Astrocyte (in vitro differentiated cells and primary cell): ENCODE data around the gene ARHGAP6. TPM values are rescaled to one million over a fixed set of nuclear protein-coding genes. Genes with fewer than 3 reads are reported as not detected.

Experiments used
- DNase-seq: peaks from one replicate; pipeline ENCODE4 v3.0.0-alpha.2; 2010; ENCODE audit warnings: low read depth
- FAIRE-seq: peaks from 2 replicates; lab custom pipeline; 2011; peaks lifted over from hg19 to GRCh38; lab: Jason Lieb, UNC
- H2AFZ ChIP-seq: 2 replicates; pipeline ENCODE4 v1.6.0; 2012; ENCODE audit warnings: low read depth, low read length, inconsistent platforms
- H3K27ac ChIP-seq: 2 replicates; pipeline ENCODE4 v1.5.1; 2011; ENCODE audit warnings: low read depth, low read length, inconsistent platforms
- H3K27me3 ChIP-seq: 2 replicates; pipeline ENCODE4 v1.6.0; 2011; ENCODE audit warnings: low read length, inconsistent platforms; ENCODE audit not compliant: insufficient read depth
- H3K36me3 ChIP-seq: 2 replicates; pipeline ENCODE4 v1.5.1; 2011; ENCODE audit warnings: low read length, inconsistent platforms; ENCODE audit not compliant: insufficient read depth
- H3K4me1 ChIP-seq: 2 replicates; pipeline ENCODE4 v1.5.1; 2011; ENCODE audit warnings: low read length, inconsistent platforms; ENCODE audit not compliant: insufficient read depth
- H3K4me2 ChIP-seq: 2 replicates; pipeline ENCODE4 v1.6.0; 2012; ENCODE audit warnings: low read length, inconsistent platforms
- H3K4me3 ChIP-seq: 2 replicates; pipeline ENCODE4 v1.5.1; 2011; ENCODE audit warnings: low read depth, mild to moderate bottlenecking, low read length, inconsistent platforms; ENCODE audit not compliant: insufficient read depth
- H3K79me2 ChIP-seq: 2 replicates; pipeline ENCODE4 v1.6.0; 2012; ENCODE audit warnings: mild to moderate bottlenecking, low read length, inconsistent platforms; ENCODE audit not compliant: insufficient read depth
- H3K9ac ChIP-seq: 2 replicates; pipeline ENCODE4 v1.6.0; 2012; ENCODE audit warnings: mild to moderate bottlenecking, low read length, inconsistent platforms
- H3K9me3 ChIP-seq: 2 replicates; pipeline ENCODE4 v1.5.1; 2012; ENCODE audit warnings: low read depth, mild to moderate bottlenecking, low read length, inconsistent platforms; ENCODE audit not compliant: insufficient read depth
- H4K20me1 ChIP-seq: 2 replicates; pipeline ENCODE4 v1.6.0; 2012; ENCODE audit warnings: low read length, inconsistent platforms; ENCODE audit not compliant: insufficient read depth
- H3K27ac Mint-ChIP-seq: one replicate; pipeline ENCODE4 v1.8.0; 2021; ENCODE audit warnings: mild to moderate bottlenecking, mixed read lengths; ENCODE audit not compliant: unreplicated experiment
- H3K27me3 Mint-ChIP-seq: one replicate; pipeline ENCODE4 v1.8.0; 2021; ENCODE audit warnings: low read depth, mixed read lengths; ENCODE audit not compliant: unreplicated experiment
- H3K36me3 Mint-ChIP-seq: one replicate; pipeline ENCODE4 v1.8.0; 2021; ENCODE audit warnings: low read depth, mixed read lengths; ENCODE audit not compliant: unreplicated experiment
- H3K4me1 Mint-ChIP-seq: one replicate; pipeline ENCODE4 v1.8.0; 2021; ENCODE audit warnings: low read depth, mixed read lengths; ENCODE audit not compliant: unreplicated experiment
- H3K4me3 Mint-ChIP-seq: one replicate; pipeline ENCODE4 v1.8.0; 2021; ENCODE audit warnings: mild to moderate bottlenecking, moderate library complexity, mixed read lengths; ENCODE audit not compliant: unreplicated experiment
- H3K9me3 Mint-ChIP-seq: one replicate; pipeline ENCODE4 v1.8.0; 2021; ENCODE audit warnings: mild to moderate bottlenecking, mixed read lengths; ENCODE audit not compliant: unreplicated experiment
- EZH2 ChIP-seq: IDR thresholded peaks from 2 replicates; pipeline ENCODE4 v1.6.1; 2012; ENCODE audit warnings: mild to moderate bottlenecking, low read length, inconsistent platforms; ENCODE audit not compliant: insufficient read depth
- total RNA-seq: library from RNA; stranded (reverse); gene quantifications from 2 replicates; pipeline ENCODE4 v1.2.1, GENCODE V29; 2021
- TF ChIP-seq, protein P1 (sequence below): IDR thresholded peaks from 2 replicates; pipeline ENCODE4 v1.5.1; 2011; ENCODE audit warnings: low read depth, mild to moderate bottlenecking, inconsistent platforms, low read length, moderate library complexity; ENCODE audit not compliant: insufficient read depth

The ARHGAP6 gene
- total RNA-seq, 1 donor from 2014 or later = 0.30 TPM

DNA sequence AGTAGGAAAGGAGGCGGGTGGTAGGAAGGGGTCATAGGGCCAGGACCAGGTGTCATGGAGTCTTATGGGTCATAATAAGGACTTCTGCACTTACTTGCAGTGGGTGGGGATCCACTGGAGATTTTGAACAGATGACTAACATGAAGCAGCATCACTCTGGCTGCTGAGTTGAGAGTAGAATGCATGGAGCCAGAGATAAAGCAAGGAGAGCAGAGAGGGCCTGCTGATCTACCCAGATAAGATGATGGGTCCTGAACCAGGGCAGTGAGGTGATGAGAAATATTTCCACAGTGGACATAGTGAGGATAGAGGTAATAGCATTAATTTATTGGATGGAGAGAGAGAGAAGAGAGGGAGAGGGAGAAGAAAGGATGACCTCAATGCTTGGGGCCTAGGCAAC, 506.6 kb downstream of the ARHGAP6 start:
- Mint-ChIP-seq H3K4me1 (no peaks in the 10 kb centered on the region), H3K36me3 (no peaks in the 10 kb centered on the region), H3K27ac (no peak overlapping the region), H3K9me3 (no peaks in the 10 kb centered on the region), H3K4me3 (no peak overlapping the region), H3K27me3 (peaks cover 2% of the 10 kb centered on the region)
- no peaks in the 10 kb centered on the region for H3K27me3 ChIP-seq
- TF ChIP-seq, protein P1, sequence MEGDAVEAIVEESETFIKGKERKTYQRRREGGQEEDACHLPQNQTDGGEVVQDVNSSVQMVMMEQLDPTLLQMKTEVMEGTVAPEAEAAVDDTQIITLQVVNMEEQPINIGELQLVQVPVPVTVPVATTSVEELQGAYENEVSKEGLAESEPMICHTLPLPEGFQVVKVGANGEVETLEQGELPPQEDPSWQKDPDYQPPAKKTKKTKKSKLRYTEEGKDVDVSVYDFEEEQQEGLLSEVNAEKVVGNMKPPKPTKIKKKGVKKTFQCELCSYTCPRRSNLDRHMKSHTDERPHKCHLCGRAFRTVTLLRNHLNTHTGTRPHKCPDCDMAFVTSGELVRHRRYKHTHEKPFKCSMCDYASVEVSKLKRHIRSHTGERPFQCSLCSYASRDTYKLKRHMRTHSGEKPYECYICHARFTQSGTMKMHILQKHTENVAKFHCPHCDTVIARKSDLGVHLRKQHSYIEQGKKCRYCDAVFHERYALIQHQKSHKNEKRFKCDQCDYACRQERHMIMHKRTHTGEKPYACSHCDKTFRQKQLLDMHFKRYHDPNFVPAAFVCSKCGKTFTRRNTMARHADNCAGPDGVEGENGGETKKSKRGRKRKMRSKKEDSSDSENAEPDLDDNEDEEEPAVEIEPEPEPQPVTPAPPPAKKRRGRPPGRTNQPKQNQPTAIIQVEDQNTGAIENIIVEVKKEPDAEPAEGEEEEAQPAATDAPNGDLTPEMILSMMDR = no peak
- no peak for TF ChIP-seq EZH2
- H3K36me3 ChIP-seq = no peaks in the 10 kb centered on the region
- H3K9ac ChIP-seq = no peak overlapping the region
- H2AFZ ChIP-seq = no peak overlapping the region
- no peak overlapping the region for H3K4me3 ChIP-seq
- no peaks in the 10 kb centered on the region for H4K20me1 ChIP-seq
- H3K27ac ChIP-seq = no peak overlapping the region
- no peaks in the 10 kb centered on the region for H3K4me1 ChIP-seq
- no peak overlapping the region for H3K4me2 ChIP-seq
- H3K9me3 ChIP-seq = no peaks in the 10 kb centered on the region
- no peaks in the 10 kb centered on the region for H3K79me2 ChIP-seq
- no peak for DNase-seq
- FAIRE-seq = no peak

DNA sequence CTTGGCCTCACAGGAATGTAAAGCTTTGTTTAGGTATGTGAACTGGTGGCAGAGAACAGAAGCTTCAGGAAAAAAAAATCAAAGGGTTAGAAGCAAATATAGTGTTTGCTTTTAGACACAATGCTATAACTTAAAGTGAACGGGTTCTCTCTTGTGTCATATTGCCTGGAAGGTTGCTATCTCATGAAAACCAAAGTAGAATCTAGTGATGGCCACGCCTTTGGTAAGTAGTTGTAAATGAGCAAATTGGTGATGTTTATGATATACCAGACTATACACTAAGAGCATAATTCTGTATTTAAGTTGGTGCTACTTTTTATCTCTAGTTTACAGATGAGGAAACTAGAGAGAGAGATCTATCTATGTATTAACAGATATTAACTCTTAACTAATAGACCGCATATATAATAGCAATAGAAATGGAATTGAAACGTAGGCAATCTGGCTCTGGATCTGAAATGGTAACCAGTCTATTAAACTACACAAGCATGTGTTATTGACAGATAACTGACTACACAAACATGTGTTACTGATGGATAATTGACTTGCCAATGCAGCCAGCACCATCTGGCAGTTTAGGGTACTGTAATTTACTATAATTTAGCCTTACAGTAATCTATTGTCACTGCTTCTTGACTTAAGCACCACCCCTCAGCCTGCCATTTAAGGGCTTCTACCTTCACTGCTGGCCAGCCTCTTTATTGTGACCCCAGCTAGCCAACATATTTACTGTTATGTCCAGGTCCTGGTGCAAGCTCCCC, 513.7 kb downstream of the ARHGAP6 start:
- Histone ChIP-seq H3K27ac (no peak overlapping the region), H3K4me1 (no peaks in the 10 kb centered on the region), H4K20me1 (no peaks in the 10 kb centered on the region), H3K79me2 (no peaks in the 10 kb centered on the region), H3K36me3 (no peaks in the 10 kb centered on the region), H3K9me3 (no peaks in the 10 kb centered on the region), H3K4me3 (no peak overlapping the region), H3K9ac (no peak overlapping the region), H2AFZ (no peak overlapping the region), H3K27me3 (no peaks in the 10 kb centered on the region), H3K4me2 (no peak overlapping the region)
- Mint-ChIP-seq H3K36me3 (no peaks in the 10 kb centered on the region), H3K4me3 (no peak overlapping the region), H3K27me3 (no peaks in the 10 kb centered on the region), H3K4me1 (peaks cover 2% of the 10 kb centered on the region), H3K9me3 (no peaks in the 10 kb centered on the region), H3K27ac (no peak overlapping the region)
- TF ChIP-seq EZH2 = no peak
- TF ChIP-seq, protein P1 = no peak
- no peak for DNase-seq
- peak; percentile 49 for FAIRE-seq

DNA sequence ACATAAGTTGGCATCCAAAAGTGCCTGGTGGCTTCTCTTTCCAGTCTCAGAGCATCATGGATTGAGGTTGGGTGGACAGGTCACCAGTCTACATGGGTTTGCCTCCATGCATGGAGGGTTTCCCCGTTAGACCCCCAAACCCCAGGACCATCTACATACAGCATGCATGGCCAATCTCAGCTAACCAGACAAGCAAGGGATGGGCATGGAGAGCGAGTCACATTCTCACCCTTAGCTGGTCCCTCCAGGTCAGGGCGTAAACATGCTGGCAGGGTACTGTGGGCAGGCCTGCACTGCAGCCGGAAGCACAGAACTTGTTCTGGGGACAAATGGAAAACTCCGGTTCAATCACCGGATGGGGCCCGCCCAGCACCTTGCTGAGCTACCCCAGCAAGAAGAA, 517.3 kb downstream of the ARHGAP6 start:
- Mint-ChIP-seq H3K27ac (no peak overlapping the region), H3K27me3 (no peaks in the 10 kb centered on the region), H3K4me1 (peaks cover 2% of the 10 kb centered on the region), H3K4me3 (no peak overlapping the region), H3K36me3 (no peaks in the 10 kb centered on the region), H3K9me3 (no peaks in the 10 kb centered on the region)
- Histone ChIP-seq H3K36me3 (no peaks in the 10 kb centered on the region), H3K27ac (no peak overlapping the region), H4K20me1 (no peaks in the 10 kb centered on the region), H2AFZ (no peak overlapping the region), H3K27me3 (no peaks in the 10 kb centered on the region), H3K9me3 (no peaks in the 10 kb centered on the region), H3K4me1 (no peaks in the 10 kb centered on the region), H3K79me2 (no peaks in the 10 kb centered on the region), H3K4me2 (no peak overlapping the region), H3K4me3 (no peak overlapping the region), H3K9ac (no peak overlapping the region)
- TF ChIP-seq EZH2 = no peak
- TF ChIP-seq, protein P1 = no peak
- no peak for DNase-seq
- FAIRE-seq = no peak
